GM23338 (cell line): ENCODE data around the gene MTOR.

Experiments
- CTCF ChIP-seq, 2 experiments: fragments of 200-600 bp in 1 of 2; sonication (generic) in 1 of 2; conservative IDR thresholded peaks; 2 replicates each; pipeline versions ENCODE4 v1.5.1 to v1.6.1; 2016 to 2017; ENCODE audit warnings: antibody characterized with exemption in 2 of 2, low read depth in 2 of 2, mild to moderate bottlenecking in 2 of 2, moderate library complexity in 1 of 2
- EZH2 ChIP-seq: fragments of 200-600 bp; sonication (generic); IDR thresholded peaks from one replicate; pipeline ENCODE4 v1.8.0; 2017; ENCODE audit warnings: antibody characterized with exemption, mild to moderate bottlenecking, low read depth; ENCODE audit not compliant: unreplicated experiment
- EZH2phosphoT487 ChIP-seq: fragments of 200-600 bp; sonication (generic); IDR thresholded peaks from one replicate; pipeline ENCODE4 v1.8.1; 2018; ENCODE audit warnings: antibody characterized with exemption; ENCODE audit not compliant: unreplicated experiment
- JUNB ChIP-seq: IDR thresholded peaks from one replicate; pipeline ENCODE4 v1.6.1; 2016; ENCODE audit warnings: antibody characterized with exemption; ENCODE audit not compliant: unreplicated experiment
- NANOG ChIP-seq: IDR thresholded peaks from 2 replicates; pipeline ENCODE4 v1.6.1; 2016; ENCODE audit warnings: antibody characterized with exemption, borderline replicate concordance
- POLR2AphosphoS5 ChIP-seq: IDR thresholded peaks from 2 replicates; pipeline ENCODE4 v1.6.1; 2016; ENCODE audit warnings: antibody characterized with exemption, low read depth
- REST ChIP-seq: IDR thresholded peaks from one replicate; pipeline ENCODE4 v1.6.1; 2018; ENCODE audit warnings: antibody characterized with exemption; ENCODE audit not compliant: unreplicated experiment
- ZNF114 ChIP-seq: fragments of 250-450 bp; sonication (Bioruptor Pico); IDR thresholded peaks from 2 replicates; pipeline ENCODE4 v1.5.0; 2020; ENCODE audit warnings: mild to moderate bottlenecking, moderate library complexity
- ZNF462 ChIP-seq: fragments of 250-450 bp; sonication (Bioruptor Pico); IDR thresholded peaks from 2 replicates; pipeline ENCODE4 v1.5.0; 2020; ENCODE audit warnings: mild to moderate bottlenecking, moderate library complexity

- TF ChIP-seq CTCF (conservative IDR thresholded peaks at IDR 0.05; ENCODE audit: low read depth in 2 of 2) (no peak), REST (no peak), EZH2 (no peak), NANOG (no peak), EZH2phosphoT487 (no peak), JUNB (no peak), POLR2AphosphoS5 (no peak), ZNF114 (CRISPR knock-in tag) (no peak), ZNF462 (CRISPR knock-in tag) (no peak)
These were observed 79.5 kb downstream of the MTOR start for GRCh38 chr1:11182884-11183283.
